Aorta (tissue), 5 donors: ENCODE data around the gene FUT2. TPM values are rescaled to one million over a fixed set of nuclear protein-coding genes. Genes with fewer than 3 reads are reported as not detected.
"Not testable (repeated sequence)": the region's sequence is repeated elsewhere in the genome, so short reads cannot be mapped to it uniquely, and the experiment has no call there.

Source experiments
- ATAC-seq: fragments of 200-7000 bp; cut with Tn5 transposase; one replicate; pipeline ENCODE4 v1.9.1; 2022; ENCODE audit warnings: moderate library complexity; ENCODE audit not compliant: low FRiP score
- DNase-seq, 2 donors: peaks; one replicate each; pipeline ENCODE4 v3.0.0-alpha.2; 2020
- H3K27ac ChIP-seq, 2 donors: one replicate each; pipeline ENCODE4 v1.5.1; 2013; ENCODE audit warnings: low read length in 2 of 2, mild to moderate bottlenecking in 2 of 2, moderate library complexity in 2 of 2, control low read depth in 1 of 2, inconsistent platforms in 1 of 2, low read depth in 1 of 2
- H3K27me3 ChIP-seq, 2 donors: one replicate each; pipeline ENCODE4 v1.6.1; 2013; ENCODE audit warnings: control low read depth in 1 of 2, low read length in 1 of 2, mild to moderate bottlenecking in 1 of 2, moderate library complexity in 1 of 2; ENCODE audit not compliant: insufficient read depth in 2 of 2, control insufficient read depth in 1 of 2
- H3K36me3 ChIP-seq, 2 donors: one replicate each; pipeline ENCODE4 v1.6.1; 2013; ENCODE audit warnings: control low read depth in 1 of 2, low read length in 1 of 2, mild to moderate bottlenecking in 1 of 2; ENCODE audit not compliant: insufficient read depth in 2 of 2, control insufficient read depth in 1 of 2
- H3K4me1 ChIP-seq, 2 donors: one replicate each; pipeline ENCODE4 v1.6.1; 2013; ENCODE audit warnings: low read length in 2 of 2, control low read depth in 1 of 2, mild to moderate bottlenecking in 1 of 2, moderate library complexity in 1 of 2; ENCODE audit not compliant: insufficient read depth in 2 of 2, control insufficient read depth in 1 of 2
- H3K4me3 ChIP-seq, 2 donors: one replicate each; pipeline ENCODE4 v1.5.1; 2013; ENCODE audit warnings: low read length in 2 of 2, control low read depth in 1 of 2, mild to moderate bottlenecking in 1 of 2
- H3K9me3 ChIP-seq: one replicate; pipeline ENCODE4 v1.6.1; 2013; ENCODE audit warnings: mild to moderate bottlenecking, low read length; ENCODE audit not compliant: control insufficient read depth
- WGBS, 2 donors: extraction: QIAGEN DNeasy Blood & Tissue Kit; methylation state at CpG; one replicate each; pipeline ENCODE4 v1.1.7; 2013; 5-methylcytosine and 5-hydroxymethylcytosine counted together
- intact Hi-C, 2 donors: fragments of 100-400 bp; cut with DNase I; formaldehyde crosslinking; loops; one replicate each; pipeline versions ENCODE4 v1.14.2 to v1.15.0; 2022
- polyA plus RNA-seq, 2 donors: library from polyadenylated mRNA; stranded (reverse); fragments of 200-250 nt; gene quantifications; one replicate each; pipeline ENCODE4 v1.2.3, GENCODE V29; 2013
- total RNA-seq, 2 donors: library from RNA; stranded (reverse); fragmentation: NEBNext Ultra II Directional; extraction: Animal tissue kit (Norgen Biotek cat#: 25700); gene quantifications; one replicate each; pipeline ENCODE4 v1.2.1, GENCODE V29; 2021
- donor health status: healthy with polysubstance abuse.
- donor health status: Bipolar disorder and iron deficiency.
- donor health status: DM: no; HTN: no; CAD: no.
- donor health status: DM: no; HTN: no; CAD: no.
- donor health status: DM: yes; HTN: yes; CAD: no.

FUT2 gene
- total and polyA plus RNA-seq, 4 donors: 2.8 TPM; not detected in 3

- Histone ChIP-seq H3K4me1 (no peaks in the 10 kb centered on the region), H3K27me3 (no peaks in the 10 kb centered on the region), H3K27ac (no peak overlapping the region), H3K4me3 (no peak overlapping the region), H3K36me3 (no peaks in the 10 kb centered on the region), H3K9me3 (no peaks in the 10 kb centered on the region)
- ATAC-seq (peak; percentile 6), DNase-seq (peak in 1 of 2 donors; percentile 77)
- WGBS, 2 donors: 6% methylated on average over 20 to 24 of the region's 24 CpGs
- intact Hi-C loops: loop anchor here in 1 of 2 donors (5.0 kb wide), 1 partner anchor 69 kb away; the partner anchor contains the start of gene CA11
These were observed 21.0 kb downstream of the FUT2 start for GRCh38 chr19:48716562-48717291.

DNA sequence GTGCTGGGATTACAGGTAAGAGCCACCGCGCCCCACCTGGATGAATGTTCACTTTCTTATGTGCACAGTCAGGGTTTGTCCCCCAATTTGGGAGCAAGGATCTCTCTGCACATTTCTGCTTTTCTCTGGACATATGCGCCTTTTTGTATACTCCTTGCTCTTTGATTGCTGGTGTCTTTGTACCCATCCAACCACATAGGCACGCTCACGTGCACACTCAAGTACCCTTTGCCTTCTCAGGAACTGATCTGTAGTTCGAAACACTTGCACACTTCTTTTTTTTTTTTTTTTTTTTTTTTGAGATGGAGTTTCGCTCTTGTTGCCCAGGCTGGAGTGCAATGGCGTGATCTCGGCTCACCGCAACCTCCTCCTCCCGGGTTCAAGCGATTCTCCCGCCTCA lies 22.3 kb downstream of the FUT2 start:
- intact Hi-C loops: loop anchor here in 1 of 2 donors (5.0 kb wide), 1 partner anchor 71 kb away; the partner anchor contains the start of gene CA11
- WGBS, 2 donors: 89 to 93% methylated on average over 12 to 13 of the region's 13 CpGs
- H3K27ac ChIP-seq, H3K4me1 ChIP-seq, H3K4me3 ChIP-seq, H3K27me3 ChIP-seq, DNase-seq, H3K36me3 ChIP-seq, H3K9me3 ChIP-seq, ATAC-seq: not testable (repeated sequence)

GRCh38 chr19:48718711-48719231 lies 23.0 kb downstream of the FUT2 start:
- intact Hi-C loops: loop anchor here in 1 of 2 donors (5.0 kb wide), 1 partner anchor 71 kb away; the partner anchor contains the start of gene CA11
- no peaks in the 10 kb centered on the region for H3K4me1 ChIP-seq
- 32 to 41% methylated on average over 15 of the region's 15 CpGs for WGBS, 2 donors
- no peaks in the 10 kb centered on the region for H3K36me3 ChIP-seq
- H3K4me3 ChIP-seq: no peak overlapping the region
- H3K27ac ChIP-seq: no peak overlapping the region
- ATAC-seq (no peak), DNase-seq (no peak)
- H3K27me3 ChIP-seq: no peaks in the 10 kb centered on the region
- no peaks in the 10 kb centered on the region for H3K9me3 ChIP-seq

GRCh38 chr19:48719263-48720171 lies 23.7 kb downstream of the FUT2 start, which contains the start of gene MAMSTR:
MAMSTR (minus strand) TSS chr19:48719725; CDS start chr19:48719031, 694 bp downstream.
- H3K27me3 ChIP-seq: no peaks in the 10 kb centered on the region
- DNase-seq: peak in 1 of 2 donors; percentile 63
- H3K4me1 ChIP-seq: no peaks in the 10 kb centered on the region
- H3K4me3 ChIP-seq: no peak within 1 kb of the TSS
- 65 to 72% methylated on average over 30 to 33 of the region's 33 CpGs for WGBS, 2 donors
- peak within 1 kb of the TSS in 1 of 2 donors; percentile 22 for H3K27ac ChIP-seq
- H3K9me3 ChIP-seq: no peaks in the 10 kb centered on the region
- intact Hi-C loops: loop anchor here in 1 of 2 donors (5.0 kb wide), 1 partner anchor 72 kb away; the partner anchor contains the start of gene CA11
- no peak for ATAC-seq
- no peaks in the 10 kb centered on the region for H3K36me3 ChIP-seq

DNA sequence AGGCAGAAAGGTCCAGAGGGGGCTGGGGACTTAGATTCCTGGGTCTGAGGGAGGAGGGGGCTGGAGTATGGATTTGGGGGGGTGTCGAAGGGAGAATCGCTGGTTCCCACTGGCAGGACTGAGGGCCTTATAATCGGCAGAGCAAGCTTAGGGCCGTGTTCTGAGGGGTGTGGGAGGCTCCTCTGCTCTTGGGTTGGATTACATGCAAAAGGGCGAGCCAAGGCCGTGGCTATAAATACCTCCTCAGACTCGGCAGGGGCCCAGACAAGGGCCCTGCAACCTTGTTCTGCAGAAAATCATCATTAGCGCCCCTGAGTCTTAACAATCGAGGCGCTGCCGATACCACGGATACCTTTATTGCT lies 24.5 kb downstream of the FUT2 start:
- Histone ChIP-seq H3K9me3 (no peaks in the 10 kb centered on the region), H3K4me1 (no peaks in the 10 kb centered on the region), H3K27ac (peak overlapping the region in 1 of 2 donors; percentile 22), H3K27me3 (no peaks in the 10 kb centered on the region), H3K4me3 (no peak overlapping the region), H3K36me3 (no peaks in the 10 kb centered on the region)
- intact Hi-C loops: no loop called here
- 2% methylated on average over 12 of the region's 12 CpGs for whole genome bisulfite sequencing, 2 donors
- DNase-seq: no peak
- peak; percentile 13 for ATAC-seq

DNA sequence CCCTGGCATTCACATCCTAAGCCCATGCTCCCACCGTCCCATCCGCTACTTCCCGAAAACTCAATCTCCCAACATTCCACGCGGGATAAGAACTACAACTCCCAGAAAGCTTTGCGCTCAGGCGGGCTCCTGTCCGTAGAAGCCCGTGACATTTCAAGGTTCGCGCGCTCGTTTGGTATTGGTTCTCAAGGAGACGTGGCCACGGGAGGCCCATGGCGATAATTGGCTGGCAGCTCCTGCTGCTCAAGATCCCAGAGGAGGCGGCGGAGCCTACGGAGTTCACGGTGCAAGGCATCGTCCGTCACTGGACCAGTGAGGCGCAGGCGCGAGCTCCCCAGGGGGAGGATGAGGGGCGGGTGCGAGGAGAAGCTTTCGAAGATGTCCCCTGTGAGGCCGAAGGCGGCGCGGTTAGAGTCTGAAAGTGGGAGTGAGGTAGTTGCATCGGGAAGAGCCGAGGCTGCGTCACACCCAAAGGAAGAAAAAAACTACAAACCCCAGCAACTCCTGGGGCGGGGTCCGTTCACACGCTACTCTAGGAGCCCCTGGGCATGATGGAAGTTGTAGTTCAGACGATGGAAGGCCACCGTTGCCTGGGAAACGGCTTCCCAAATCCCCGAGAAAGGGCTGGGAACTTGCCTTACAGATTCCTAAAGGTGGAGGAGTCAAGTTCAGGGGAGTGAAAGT lies 25.0 kb downstream of the FUT2 start:
- ATAC-seq (peak; percentile 90), DNase-seq (peak; percentile 99 to 100)
- Histone ChIP-seq H3K4me1 (no peaks in the 10 kb centered on the region), H3K9me3 (no peaks in the 10 kb centered on the region), H3K27me3 (no peaks in the 10 kb centered on the region), H3K4me3 (peak overlapping the region; percentile 15 to 31), H3K36me3 (no peaks in the 10 kb centered on the region), H3K27ac (peak overlapping the region in 1 of 2 donors; percentile 93)
- intact Hi-C loops: no loop called here
- WGBS, 2 donors: 1% methylated on average over 42 of the region's 42 CpGs

- DNase-seq: no peak
- WGBS, 2 donors: 80 to 81% methylated on average over 11 of the region's 11 CpGs
- no peaks in the 10 kb centered on the region for H3K36me3 ChIP-seq
- H3K4me3 ChIP-seq: no peak overlapping the region
- no peaks in the 10 kb centered on the region for H3K4me1 ChIP-seq
- no peaks in the 10 kb centered on the region for H3K9me3 ChIP-seq
- no peaks in the 10 kb centered on the region for H3K27me3 ChIP-seq
- H3K27ac ChIP-seq: no peak overlapping the region
- intact Hi-C loops: no loop called here
- ATAC-seq: no peak
These were observed 26.5 kb downstream of the FUT2 start for GRCh38 chr19:48722196-48722708.
